Renal cortex interstitium (tissue), 15 donors: ENCODE results near the gene ZNF732. TPM values are rescaled to one million over a fixed set of nuclear protein-coding genes. Genes with fewer than 3 reads are reported as not detected.

Experiments
- DNase-seq, 11 donors: peaks; one replicate each; pipeline ENCODE4 v3.0.0-alpha.2; 2013; ENCODE audit warnings: low read depth in 9 of 11, low spot score in 4 of 11; ENCODE audit errors: extremely low read depth in 1 of 11
- long read RNA-seq, 16 experiments: transcript quantifications; one replicate each; lab custom pipeline, GENCODE V29; 2026
- polyA plus RNA-seq, 3 donors: library from polyadenylated mRNA; unstranded; fragments of 120-200 nt; gene quantifications; one replicate each; pipeline ENCODE4 v1.2.1, GENCODE V29; 2013; ENCODE audit not compliant: insufficient read length in 3 of 3

Gene ZNF732
- polyA plus RNA-seq: 1 to 10 TPM; 2.0 to 3.7 (median 3.5) TPM
- long read RNA-seq, donor 1: 0 reads
- long read RNA-seq, donor 2: 0 reads
- long read RNA-seq, donor 3, partial matches to known transcripts: 0 of 1 reads
- long read RNA-seq, donor 3, other reads (novel, unspliced or antisense): 0 of 1 reads
- long read RNA-seq, donor 4, partial matches to known transcripts: 5 of 5 reads
- long read RNA-seq, donor 4, other reads (novel, unspliced or antisense): 0 of 5 reads
- long read RNA-seq, donor 5: 0 reads
- long read RNA-seq, donor 6: 0 reads
- long read RNA-seq, donor 7: 0 reads
- long read RNA-seq, donor 8: 0 reads
- long read RNA-seq, donor 9, partial matches to known transcripts: 0 of 1 reads
- long read RNA-seq, donor 9, other reads (novel, unspliced or antisense): 0 of 1 reads
- long read RNA-seq, donor 10: 0 reads
- long read RNA-seq, donor 11: 0 reads
- long read RNA-seq, donor 12: 0 reads
- long read RNA-seq, donor 13: 0 reads
- long read RNA-seq, donor 14: 0 reads
- long read RNA-seq, donor 15, partial matches to known transcripts: 0 of 1 reads
- long read RNA-seq, donor 15, other reads (novel, unspliced or antisense): 0 of 1 reads
- long read RNA-seq, donor 16, partial matches to known transcripts: 9 of 9 reads
- long read RNA-seq, donor 16, other reads (novel, unspliced or antisense): 0 of 9 reads

DNA sequence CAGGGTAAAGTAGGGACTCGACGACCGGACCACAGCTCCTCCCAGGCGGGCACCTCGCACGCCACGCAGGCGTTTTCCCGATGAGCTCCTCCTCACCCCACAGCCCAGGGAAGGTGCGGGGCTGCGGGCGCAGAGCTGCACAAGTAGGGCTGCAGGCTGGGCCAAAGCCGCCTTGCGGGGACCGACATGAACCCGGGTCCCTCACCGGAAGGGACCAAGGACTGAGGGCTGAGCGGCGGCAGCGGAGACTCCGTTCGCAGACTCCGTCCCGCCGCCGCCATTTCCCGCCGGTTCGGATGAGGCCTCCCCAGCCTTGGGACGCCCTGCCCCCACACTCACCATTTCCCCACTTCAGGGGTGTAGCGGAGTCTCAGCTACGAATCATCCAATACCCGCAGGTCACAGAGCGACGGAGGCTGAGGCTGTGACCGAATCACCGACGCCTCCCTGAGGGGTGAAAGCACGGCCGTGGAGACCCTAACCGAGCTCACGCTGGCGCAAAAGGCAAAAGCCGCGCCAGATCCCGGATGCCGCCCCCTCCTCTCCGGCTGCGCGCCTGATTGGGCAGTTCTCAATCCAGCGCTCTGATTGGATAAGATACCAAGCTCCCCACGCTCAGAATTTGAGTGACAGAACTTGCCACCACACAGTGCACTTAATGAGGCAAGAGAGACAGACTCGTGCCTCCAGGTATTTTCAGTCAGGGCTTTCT, at the start of gene ZNF732:
TSS of gene ZNF732 (minus strand) at position 506 of the 712 bp plus-strand sequence. CDS start at position 342, 164 bp downstream.
- DNase-seq: peak; percentile 35 to 86 (median 68)

DNA sequence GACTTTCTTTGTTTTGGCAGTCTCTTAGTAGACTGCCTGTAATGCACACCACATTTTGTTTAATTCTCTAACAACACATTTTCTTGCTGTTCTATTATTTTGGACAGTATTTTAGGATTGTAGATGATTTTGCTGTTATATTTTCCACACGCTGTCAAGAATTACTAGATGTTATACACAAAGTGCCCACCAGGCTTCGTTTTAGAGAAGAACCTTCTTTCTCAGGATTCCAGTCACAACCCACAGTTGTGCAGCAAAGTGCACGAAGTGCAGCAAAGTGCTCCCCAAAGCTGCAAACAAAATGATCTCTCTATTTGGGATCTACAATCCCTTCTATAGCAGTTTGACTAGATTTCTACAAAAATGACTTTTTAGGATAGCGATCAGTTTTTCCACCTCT, 34.7 kb upstream of the ZNF732 start:
- no peak for DNase-seq

DNA sequence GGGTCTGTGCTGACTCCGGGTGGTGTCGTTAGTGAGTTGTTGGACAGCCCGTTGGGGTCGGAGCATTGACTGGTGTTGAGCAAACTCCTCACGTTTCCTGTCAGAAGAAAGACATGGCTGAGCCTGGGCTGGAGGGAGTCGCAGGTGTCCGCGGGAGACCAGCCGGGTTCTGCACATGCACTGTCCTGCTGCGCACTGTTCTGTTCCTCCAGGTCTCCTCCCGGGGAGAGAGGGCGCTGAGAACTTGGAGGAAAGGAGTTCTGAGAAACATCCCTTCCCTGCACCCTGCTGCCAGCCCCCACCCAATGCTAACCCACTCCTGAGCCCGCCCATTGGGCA, 33.5 kb upstream of the ZNF732 start:
- no peak for DNase-seq

DNA sequence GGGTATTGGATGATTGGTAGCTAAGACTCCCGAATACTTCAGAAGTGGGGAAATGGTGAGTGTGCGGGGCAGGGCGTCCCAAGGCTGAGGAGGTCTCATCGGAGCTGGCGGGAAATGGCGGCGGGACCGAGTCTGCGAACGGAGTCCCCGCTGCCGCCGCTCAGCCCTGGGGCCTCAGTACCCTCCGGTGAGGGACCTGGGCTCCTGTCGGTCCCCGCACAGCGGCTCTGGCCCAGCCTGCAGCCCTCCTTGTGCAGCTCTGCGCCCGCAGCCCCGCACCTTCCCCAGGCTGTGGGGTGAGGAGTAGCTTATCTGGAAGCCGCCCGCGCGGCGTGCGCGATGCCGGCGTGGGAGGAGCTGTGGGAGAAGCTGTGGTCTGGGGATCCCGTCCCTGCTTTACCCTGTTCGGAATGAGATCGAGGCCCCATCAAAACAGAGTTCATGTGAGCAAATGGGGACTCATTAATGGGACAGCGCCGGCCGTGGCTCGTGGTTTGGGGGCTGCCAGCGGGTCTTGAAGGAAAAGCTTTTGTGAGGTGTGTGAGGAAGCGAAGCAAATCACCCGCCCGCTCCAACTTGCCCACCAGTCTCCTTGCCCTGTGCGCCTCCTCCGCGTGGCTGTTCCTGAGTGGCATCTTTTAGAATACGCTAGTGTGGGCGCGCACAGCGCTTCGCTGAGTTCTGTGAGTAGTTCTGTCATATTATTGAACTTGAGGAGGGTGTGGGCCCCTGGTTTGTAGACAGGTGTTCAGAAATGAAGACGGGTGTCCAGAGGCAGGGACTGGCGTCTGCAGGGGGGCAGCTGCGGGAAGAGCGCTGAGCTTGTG, 32.9 kb upstream of the ZNF732 start:
- DNase-seq: peak in 5 of 11 donors; percentile 27 to 42 (median 39)

DNA sequence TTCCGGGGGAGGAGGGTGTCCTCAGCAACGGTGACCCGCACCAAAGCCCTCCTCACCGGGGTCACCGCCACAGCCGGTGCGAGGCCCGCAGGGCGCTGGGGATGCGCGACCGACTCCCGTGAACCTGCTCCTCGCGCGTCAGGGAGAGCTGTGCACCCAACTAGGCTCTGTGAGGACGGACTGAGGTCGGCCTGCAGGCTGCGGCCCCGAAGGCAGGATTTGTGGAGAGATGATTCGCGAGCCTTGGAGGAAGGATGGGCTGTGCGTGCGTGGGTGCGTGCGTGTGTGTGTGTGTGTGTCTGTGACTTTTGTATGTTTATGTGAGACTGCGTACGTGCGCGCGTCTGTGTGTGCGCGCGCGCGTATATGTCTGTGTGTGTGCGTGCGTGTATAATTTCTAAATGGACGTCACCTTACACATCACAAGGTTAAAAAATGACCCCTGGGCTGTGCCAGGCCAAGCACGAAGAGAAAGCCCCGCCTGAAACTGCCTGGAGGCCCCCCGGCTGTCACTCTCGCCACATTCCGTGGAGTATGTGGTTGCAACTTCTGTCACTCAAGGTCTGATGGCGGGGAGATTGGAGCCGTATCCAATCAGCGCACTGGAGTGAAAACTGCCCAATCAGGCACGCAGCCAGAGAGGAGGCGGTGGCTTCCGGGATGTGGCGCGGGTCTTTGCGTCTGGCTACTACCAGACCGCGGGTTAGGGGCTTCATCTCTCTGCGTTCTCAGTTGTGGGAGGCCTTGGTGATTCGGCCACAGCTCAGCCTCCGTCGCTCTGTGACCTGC, 32.1 kb upstream of the ZNF732 start, which contains the start of gene ZNF141:
TSS of gene ZNF141 (plus strand) at position 672 of the 789 bp plus-strand sequence. CDS start 170 bp downstream, outside the sequence.
- DNase-seq: peak; percentile 92 to 99 (median 97)

DNA sequence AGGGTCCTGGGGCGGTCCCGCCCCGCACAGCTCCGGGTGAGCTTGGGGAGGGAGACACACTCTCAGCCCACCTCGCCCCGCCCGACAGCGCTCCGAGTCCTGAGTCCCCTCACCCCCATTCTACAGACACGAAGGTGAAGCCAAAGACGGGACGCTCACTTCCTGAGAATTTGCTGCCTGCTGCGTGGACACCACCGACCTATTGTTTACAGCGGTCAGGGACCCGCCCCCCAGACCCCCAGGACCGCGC, 31.5 kb upstream of the ZNF732 start:
- peak in 2 of 11 donors; percentile 40 to 43 for DNase-seq

DNA sequence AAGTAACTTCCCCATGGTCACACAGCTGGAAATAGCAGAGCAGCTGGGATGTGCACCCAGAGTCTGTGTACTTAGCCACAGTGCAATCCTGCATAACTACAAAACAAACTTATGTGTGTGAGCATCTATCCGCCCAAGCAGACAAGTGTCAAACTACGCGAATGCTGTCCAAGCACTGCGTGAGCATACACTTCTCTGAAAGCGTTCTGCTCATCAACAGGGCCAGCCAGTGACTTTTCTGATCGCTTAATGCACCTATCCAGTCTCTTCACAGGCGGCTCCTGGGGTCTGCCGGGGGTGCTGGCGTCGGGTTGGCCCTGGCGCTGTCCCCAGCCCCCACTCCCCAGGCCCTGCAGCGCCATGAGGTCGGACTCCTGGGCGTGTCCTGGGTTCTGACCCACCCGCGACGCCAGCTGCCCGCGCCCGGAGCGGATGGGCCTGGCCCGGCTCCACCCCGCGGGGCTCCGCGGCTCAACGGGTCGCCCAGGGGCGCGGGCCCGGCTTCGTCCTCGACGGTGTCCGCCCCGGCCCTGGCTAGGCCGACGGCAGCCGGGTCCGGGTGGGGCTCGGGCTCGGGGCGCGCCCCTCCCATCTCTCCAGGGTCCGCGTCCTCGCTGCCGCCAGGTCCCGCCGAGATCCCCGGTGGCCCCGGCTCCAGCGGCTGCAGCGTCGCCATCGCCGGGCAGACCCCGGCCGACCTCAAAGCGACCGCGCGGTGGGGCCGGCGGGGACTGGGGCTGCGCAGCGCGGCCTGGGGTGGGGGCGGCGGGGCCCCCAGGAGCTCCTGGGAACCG, 31.0 kb upstream of the ZNF732 start:
- peak in 2 of 11 donors; percentile 12 to 13 for DNase-seq

DNA sequence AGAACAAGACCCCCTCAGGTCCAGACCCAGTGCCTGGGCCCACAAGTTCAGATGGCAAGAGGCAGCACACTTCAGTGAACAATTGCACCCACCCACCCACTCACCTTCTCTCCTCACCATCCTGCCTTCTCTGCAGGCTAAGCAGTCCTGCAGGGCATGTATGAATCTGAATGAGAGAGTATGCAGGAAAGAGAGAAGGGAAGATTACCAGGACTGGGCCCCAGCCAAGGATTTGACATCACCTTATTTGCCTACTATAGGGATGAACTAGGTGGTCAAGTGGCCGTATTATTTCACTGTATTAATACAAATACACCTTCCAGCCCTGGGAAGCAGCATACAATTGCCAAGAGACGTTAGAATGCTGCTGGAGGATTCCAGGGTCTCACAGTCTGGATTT, 30.2 kb upstream of the ZNF732 start:
- no peak for DNase-seq

DNA sequence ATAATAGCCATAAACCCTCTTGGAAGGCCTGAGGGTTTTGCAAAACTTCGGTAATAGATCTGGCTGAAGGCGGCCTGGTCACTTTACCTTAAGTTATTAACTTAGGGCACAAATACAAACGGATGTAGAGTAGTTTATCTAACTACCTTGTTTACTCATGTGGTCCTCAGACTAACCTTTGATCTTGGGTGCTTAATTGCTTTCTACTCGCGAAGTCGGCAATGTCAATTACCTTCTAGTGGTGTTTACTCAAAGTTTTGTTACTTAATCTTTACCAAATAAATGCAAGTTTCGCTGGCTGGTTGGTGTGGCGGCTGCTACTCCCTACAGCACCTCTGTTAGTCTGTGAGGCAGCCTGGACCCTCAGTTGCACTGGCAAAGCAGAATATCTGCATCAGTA, 23.5 kb upstream of the ZNF732 start:
- no peak for DNase-seq

DNA sequence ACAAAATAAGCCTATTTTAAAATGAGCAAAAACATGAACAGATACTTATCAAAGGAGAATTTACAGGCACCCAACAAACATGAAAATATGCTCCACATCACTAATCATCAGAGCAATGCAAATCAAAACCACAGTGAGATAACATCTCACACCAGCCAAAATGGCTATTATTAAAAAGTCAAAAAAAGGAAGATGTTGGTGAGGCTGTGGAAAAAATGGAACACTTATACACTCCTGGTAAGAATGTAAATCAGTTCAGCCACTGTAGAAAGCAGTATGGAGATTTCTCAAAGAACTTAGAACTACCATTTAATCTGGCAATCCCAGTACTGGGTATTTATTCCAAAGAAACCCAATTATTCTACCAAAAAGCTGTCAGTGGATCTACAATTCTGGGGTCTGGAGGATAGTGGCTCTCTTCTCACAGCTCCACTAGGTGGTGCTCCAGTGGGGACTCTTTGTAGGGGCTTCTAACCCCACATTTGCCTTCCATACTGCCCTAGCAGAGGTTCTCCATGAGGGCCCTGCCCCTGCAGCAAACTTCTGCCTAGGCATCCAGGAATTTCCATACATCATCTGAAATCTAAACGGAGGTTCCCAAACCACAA, 9.1 kb upstream of the ZNF732 start:
- DNase-seq: no peak

DNA sequence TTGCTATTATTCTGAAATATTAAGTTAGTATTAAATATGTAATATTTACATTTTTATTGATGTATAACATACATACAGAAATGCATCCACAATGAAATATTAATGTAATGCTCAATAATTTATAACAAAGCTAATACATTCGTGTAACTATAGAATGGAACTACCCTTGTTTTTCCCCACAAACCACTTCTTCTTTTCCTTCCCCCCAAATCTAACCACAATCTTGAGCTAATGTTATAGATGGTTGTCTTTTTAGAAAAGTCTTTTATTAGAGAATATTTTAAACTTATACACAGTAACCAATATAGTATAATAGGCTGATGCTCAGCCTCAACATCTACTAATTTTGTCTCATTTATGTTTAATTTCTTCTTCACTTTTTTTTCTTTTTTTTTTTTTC, 4.5 kb upstream of the ZNF732 start:
- no peak for DNase-seq

DNA sequence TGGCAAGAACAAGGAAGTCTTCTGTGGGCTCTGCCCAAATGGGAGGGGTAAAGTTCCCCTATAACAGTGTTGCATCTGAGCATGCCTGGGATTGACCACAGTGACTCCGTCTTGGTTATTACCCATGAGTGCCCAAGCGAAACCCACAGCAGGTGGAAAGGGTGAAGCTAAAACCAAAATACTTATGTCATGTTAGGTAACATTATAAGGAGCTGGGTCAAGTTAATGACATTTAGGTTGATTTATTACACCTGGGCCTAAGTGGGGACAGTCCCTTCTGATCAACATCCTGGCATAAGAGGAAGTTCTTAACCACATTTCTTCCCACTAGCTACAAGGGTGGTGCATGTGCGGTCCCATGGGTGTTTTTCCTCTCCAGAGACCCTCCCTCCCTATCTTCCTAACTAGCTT, 1.3 kb upstream of the ZNF732 start:
- no peak for DNase-seq

DNA sequence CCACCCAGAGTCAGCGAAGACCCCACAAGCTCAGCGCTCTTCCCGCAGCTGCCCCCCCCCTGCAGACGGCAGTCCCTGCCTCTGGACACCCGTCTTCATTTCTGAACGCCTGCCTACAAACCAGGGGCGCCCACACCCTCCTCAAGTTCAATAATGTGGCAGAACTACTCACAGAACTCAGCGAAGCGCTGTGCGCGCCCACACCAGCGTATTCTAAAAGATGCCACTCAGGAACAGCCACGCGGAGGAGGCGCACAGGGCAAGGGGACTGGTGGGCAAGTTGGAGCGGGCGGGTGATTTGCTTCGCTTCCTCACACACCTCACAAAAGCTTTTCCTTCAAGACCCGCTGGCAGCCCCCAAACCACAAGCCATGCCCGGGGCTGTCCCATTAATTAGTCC, 758 bp downstream of the ZNF732 start:
- peak in 1 of 11 donors; percentile 1 for DNase-seq

DNA sequence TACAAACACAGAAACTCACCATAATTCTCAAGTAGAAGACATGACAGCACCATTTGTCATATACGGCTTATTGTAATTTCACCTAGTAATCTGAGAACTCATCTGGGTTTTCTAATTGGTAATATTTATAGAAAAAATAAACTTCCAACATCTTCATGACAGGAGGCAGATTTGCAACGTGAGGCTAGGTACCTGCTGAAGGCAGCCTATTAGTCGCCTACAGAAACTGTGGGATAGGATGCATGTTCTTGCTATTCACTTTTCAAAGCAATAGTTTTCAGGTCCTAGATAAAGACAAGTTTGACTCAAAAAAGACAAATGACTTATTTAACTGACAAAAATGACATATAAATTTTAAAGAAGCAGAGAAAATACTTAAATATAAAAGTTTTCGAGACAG, 2.9 kb downstream of the ZNF732 start:
- no peak for DNase-seq

DNA sequence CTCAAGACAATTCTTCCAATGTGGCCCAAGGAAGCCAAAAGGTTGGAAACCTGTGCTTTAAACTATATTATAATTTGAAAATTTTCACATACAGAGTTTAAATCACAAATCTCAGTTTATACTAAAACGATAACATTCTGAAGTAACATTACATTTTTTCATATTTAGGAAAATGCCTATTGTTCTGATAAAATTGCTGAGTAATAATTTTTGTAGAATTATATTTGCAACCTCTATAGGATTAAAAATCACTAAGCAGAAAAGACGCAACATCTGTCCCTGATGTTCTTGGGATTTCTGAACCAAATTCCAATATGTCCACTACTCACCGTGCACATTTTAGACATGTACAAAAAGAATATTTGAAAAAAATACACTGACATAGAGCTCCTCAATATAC, 10.5 kb downstream of the ZNF732 start:
- no peak for DNase-seq

DNA sequence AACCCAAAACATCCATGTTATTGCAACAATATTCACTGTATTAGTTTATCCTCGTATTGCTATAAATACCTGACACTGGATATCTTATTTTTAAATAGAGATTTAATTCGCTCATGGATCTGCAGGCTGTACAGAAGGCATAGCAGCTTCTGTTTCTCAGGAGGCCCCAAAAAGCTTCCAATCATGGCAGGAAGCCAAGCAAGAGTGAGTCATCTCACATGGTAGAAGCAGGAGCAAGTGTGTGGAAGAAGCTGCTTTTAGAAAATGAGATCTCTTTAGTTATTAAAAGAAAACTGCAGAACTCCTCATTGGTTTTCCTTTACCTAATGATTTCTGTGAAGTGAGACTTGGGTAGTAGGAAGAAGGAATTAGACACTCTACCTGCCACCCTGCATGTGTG, 16.4 kb downstream of the ZNF732 start:
- no peak for DNase-seq

DNA sequence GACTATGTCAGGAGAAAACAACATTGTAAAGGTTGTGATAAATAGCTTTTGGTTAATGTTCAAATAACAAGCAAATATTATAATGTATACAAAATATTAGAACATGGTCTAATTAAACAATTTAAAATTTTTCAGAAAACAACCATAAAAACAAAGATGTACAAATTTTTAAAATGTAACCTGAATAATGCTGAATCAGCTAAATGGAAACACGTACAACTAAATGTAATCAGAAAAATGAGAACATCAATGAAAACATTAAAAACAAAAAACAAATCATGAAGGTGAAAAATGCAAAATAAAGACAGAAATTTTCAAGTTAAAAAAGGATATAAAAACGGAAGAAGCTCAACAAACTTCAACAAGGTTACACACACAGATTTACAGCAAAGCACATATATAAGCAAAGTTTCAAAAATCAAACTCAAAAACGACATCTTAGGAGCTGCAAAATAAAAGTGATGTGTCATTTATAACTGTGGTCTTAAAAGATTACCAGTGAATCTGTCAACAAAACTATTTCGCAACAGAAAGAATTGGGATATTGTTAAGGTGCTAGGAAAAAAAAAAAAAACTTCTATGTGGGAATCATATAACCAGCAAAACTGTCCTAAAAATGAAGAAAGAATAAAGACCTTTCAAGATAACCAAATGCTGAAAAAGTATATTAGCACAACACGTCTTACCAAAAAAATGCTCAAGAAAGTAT, 31.8 kb downstream of the ZNF732 start:
- no peak for DNase-seq
